Activated B cell treated with CpG ODN at 0.5 μM for 24 hours (primary cell): ENCODE data around the gene UBE2E1. TPM values are rescaled to one million over a fixed set of nuclear protein-coding genes. Genes with fewer than 3 reads are reported as not detected.
"Not testable (repeated sequence)": the region's sequence is repeated elsewhere in the genome, so short reads cannot be mapped to it uniquely, and the experiment has no call there.

Source experiments
- ATAC-seq: fragments of 200-7000 bp; cut with Tn5 transposase; one replicate; pipeline ENCODE4 v1.10.0; 2021; ENCODE audit warnings: low read depth, mild to moderate bottlenecking, moderate library complexity
- CTCF ChIA-PET: fragments of 350-600 bp; sonication (Branson Sonifier 250); formaldehyde crosslinking; loops from one replicate; lab custom pipeline; 2021; ENCODE audit warnings: antibody characterized with exemption; lab: Charles Lee
- POLR2A ChIA-PET: fragments of 350-600 bp; sonication (Branson Sonifier 250); formaldehyde crosslinking; loops from one replicate; lab custom pipeline; 2021; ENCODE audit warnings: antibody characterized with exemption; lab: Charles Lee
- DNase-seq: peaks from one replicate; pipeline ENCODE4 v3.0.0; 2022
- H3K27ac Mint-ChIP-seq: one replicate; pipeline ENCODE4 v1.8.0; 2020; ENCODE audit warnings: mixed read lengths
- H3K27me3 Mint-ChIP-seq: one replicate; pipeline ENCODE4 v1.8.0; 2021; ENCODE audit warnings: mixed read lengths
- H3K36me3 Mint-ChIP-seq: one replicate; pipeline ENCODE4 v1.8.0; 2021; ENCODE audit warnings: low read depth, mixed read lengths
- H3K4me1 Mint-ChIP-seq: one replicate; pipeline ENCODE4 v1.8.0; 2021; ENCODE audit warnings: mixed read lengths
- H3K4me3 Mint-ChIP-seq: one replicate; pipeline ENCODE4 v1.8.0; 2020; ENCODE audit warnings: mild to moderate bottlenecking, mixed read lengths
- H3K9me3 Mint-ChIP-seq: one replicate; pipeline ENCODE4 v1.8.0; 2020; ENCODE audit warnings: mixed read lengths
- intact Hi-C: fragments of 100-400 bp; cut with micrococcal nuclease; formaldehyde crosslinking; loops from one replicate; pipeline ENCODE4 v1.15.1; 2024
- total RNA-seq: library from RNA; stranded (reverse); gene quantifications from 2 replicates; pipeline ENCODE4 v1.2.3, GENCODE V29; 2022
- TF ChIP-seq, protein P1 (sequence below): fragments of 200-600 bp; IDR thresholded peaks from one replicate; pipeline ENCODE4 v1.8.0; 2022; ENCODE audit warnings: antibody characterized with exemption, mild to moderate bottlenecking

Gene UBE2E1
- total RNA-seq, 1 donor from 2014 or later, result 85.2 TPM

DNA sequence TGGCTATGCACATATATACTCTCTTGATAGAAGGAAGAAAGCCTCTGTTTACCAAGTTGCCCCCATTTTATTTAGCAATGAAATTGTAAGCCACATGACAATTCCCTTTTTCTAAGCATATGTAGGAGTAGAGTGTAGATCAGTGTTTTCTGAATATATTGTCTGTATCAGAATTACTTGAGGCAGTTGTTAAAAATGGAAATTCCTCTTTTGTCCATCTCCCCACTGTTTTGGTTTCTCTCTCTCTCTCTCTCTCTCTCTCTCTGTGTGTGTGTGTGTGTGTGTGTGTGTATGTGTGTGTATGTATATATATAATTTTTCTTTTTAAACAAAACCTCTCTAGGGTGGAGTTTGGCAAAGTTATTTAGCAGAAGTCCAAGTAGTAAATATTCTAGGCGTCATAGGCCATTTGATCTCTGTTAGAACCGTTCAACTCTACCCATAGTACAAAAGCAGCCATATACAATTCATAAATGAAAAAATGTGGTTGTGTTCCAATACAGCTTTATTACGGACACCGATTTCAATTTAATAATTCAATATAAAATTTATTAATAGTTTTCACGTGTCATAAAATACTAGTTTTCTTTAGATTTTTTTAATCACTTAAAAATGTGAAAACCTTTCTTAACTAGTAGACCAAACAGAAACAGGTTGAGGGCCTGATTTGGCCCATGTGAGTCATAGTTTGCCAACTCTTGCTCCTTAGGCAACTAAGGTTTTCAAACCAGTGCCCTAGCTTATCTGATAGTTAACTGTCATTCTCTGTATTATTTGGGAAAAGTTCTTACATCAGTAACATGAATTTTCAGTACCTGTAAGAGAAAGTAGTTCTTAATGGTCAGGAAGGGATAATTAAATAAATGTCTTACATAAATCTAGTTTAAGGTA lies 39.8 kb downstream of the UBE2E1 start:
- Mint-ChIP-seq H3K4me1 (peaks cover 29% of the 10 kb centered on the region), H3K36me3 (peaks cover 5% of the 10 kb centered on the region), H3K9me3 (no peaks in the 10 kb centered on the region), H3K27me3 (no peaks in the 10 kb centered on the region), H3K4me3 (no peak overlapping the region), H3K27ac (no peak overlapping the region)
- DNase-seq (no peak), ATAC-seq (no peak)
- intact Hi-C loops, result no loop called here
- TF ChIP-seq, protein P1, sequence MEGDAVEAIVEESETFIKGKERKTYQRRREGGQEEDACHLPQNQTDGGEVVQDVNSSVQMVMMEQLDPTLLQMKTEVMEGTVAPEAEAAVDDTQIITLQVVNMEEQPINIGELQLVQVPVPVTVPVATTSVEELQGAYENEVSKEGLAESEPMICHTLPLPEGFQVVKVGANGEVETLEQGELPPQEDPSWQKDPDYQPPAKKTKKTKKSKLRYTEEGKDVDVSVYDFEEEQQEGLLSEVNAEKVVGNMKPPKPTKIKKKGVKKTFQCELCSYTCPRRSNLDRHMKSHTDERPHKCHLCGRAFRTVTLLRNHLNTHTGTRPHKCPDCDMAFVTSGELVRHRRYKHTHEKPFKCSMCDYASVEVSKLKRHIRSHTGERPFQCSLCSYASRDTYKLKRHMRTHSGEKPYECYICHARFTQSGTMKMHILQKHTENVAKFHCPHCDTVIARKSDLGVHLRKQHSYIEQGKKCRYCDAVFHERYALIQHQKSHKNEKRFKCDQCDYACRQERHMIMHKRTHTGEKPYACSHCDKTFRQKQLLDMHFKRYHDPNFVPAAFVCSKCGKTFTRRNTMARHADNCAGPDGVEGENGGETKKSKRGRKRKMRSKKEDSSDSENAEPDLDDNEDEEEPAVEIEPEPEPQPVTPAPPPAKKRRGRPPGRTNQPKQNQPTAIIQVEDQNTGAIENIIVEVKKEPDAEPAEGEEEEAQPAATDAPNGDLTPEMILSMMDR, result no peak
- ChIA-PET POLR2A (interaction anchor here (0.6 to 1.0 kb wide), 2 partner anchors 16 to 191 kb away, joined by 5 to 11 read pairs; no protein-coding TSS in a partner anchor), CTCF (interaction anchor here (1.5 kb wide), 1 partner anchor 12 kb away, joined by 8 read pairs; no protein-coding TSS in a partner anchor)

DNA sequence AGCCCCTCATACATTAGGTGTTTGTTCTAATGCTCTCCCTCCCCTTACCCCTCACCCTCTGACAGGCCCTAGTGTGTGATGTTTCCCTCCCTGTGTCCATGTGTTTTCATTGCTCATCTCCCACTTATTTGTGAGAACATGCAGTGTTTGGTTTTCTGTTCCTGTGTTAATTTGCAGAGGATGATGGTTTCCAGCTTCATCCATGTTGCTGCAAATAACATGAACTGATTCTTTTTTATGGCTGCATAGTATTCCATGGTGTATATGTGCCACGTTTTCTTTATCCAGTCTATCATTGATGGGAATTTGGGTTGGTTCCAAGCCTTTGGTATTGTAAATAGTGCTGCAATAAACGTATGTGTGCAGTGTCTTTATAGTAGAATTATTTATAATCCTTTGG lies 43.7 kb downstream of the UBE2E1 start:
- ATAC-seq, POLR2A ChIA-PET, intact Hi-C loops, H3K27ac Mint-ChIP-seq, H3K4me3 Mint-ChIP-seq, H3K36me3 Mint-ChIP-seq, H3K9me3 Mint-ChIP-seq, DNase-seq, H3K27me3 Mint-ChIP-seq, CTCF ChIA-PET: not testable (repeated sequence)
- H3K4me1 Mint-ChIP-seq, result peaks cover 14% of the 10 kb centered on the region

DNA sequence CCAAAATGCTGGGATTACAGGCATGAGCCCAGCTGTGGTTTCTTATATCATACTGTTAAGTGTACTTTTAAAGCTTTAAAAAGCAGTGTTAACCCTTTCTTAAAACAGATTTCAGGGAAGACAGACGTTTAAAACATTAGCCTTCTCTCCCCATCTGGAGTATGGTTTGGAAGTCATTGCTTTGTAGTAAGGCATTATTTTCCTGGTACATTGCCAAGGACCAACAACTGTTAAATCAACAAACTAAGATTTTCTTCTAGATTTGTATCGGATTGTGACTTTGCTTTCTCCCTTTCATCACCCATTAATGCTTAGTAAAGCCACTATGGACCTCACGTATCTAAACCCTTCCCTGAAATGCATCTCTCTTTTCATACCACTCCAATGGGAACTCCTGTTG lies 50.5 kb downstream of the UBE2E1 start:
- H3K36me3 Mint-ChIP-seq, result peaks cover 5% of the 10 kb centered on the region
- TF ChIP-seq, protein P1, result no peak
- intact Hi-C loops, result loop anchor here (5.0 kb wide), 3 partner anchors 94 to 784 kb away; partner anchors contain the start of gene UBE2E2

DNA sequence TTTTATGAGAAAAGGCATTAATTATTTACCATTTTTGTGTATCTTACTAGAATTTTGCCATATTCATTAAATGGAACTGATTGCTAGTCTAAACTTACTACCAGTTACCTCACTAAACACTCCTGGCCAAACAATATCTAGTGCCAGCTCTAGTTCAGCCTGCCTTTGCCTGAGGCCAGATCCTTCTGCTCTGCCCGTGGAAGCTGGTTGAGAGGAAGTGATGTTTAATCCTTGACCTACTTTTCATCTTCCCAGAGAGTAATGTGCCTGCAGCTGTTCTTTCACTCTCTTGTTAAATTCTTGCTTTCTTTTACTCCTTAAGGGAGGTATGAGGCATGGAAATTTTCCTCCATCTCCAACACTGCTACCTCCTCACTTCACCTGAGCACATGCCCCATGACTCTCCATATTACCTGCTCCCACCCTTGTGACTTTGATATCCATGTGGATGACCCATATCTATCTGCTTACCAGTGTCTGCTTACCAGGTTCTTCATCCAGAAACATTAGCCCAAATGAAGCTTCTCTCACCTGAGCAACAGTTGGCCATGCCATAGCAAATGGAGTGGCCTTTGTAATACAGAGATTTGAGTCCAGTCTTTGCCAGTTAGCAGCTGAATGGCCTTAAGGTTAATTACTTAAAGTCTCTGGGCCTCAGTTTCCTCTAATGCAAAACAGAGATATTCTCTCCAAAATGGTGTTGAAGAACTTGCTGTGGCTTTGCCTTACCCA lies 53.4 kb downstream of the UBE2E1 start:
- Mint-ChIP-seq H3K27ac (no peak overlapping the region), H3K4me1 (peaks cover 54% of the 10 kb centered on the region), H3K36me3 (peaks cover 14% of the 10 kb centered on the region), H3K4me3 (no peak overlapping the region), H3K9me3 (no peaks in the 10 kb centered on the region), H3K27me3 (no peaks in the 10 kb centered on the region)
- CTCF ChIA-PET, result interaction anchor here (1.4 to 1.6 kb wide), 2 partner anchors 25 to 29 kb away, joined by 4 to 5 read pairs; no protein-coding TSS in a partner anchor
- DNase-seq (no peak), ATAC-seq (no peak)
- TF ChIP-seq, protein P1, result no peak
- POLR2A ChIA-PET, result interaction anchor here (1.0 to 2.4 kb wide), 2 partner anchors 58 to 87 kb away, joined by 3 to 12 read pairs; partner anchors contain the start of genes NKIRAS1 and RPL15
- intact Hi-C loops, result loop anchor here (5.0 kb wide), 3 partner anchors 97 to 787 kb away; partner anchors contain the start of gene UBE2E2

More for the DNA sequence above, 50.5 kb downstream of the UBE2E1 start:
- CTCF ChIA-PET, result no interaction called here
- H3K9me3 Mint-ChIP-seq, result no peaks in the 10 kb centered on the region
- POLR2A ChIA-PET, result no interaction called here
- ATAC-seq, result no peak
- H3K27ac Mint-ChIP-seq, result no peak overlapping the region
- H3K4me3 Mint-ChIP-seq, result no peak overlapping the region
- H3K27me3 Mint-ChIP-seq, result no peaks in the 10 kb centered on the region
- DNase-seq, result no peak
- H3K4me1 Mint-ChIP-seq, result peaks cover 44% of the 10 kb centered on the region

DNA sequence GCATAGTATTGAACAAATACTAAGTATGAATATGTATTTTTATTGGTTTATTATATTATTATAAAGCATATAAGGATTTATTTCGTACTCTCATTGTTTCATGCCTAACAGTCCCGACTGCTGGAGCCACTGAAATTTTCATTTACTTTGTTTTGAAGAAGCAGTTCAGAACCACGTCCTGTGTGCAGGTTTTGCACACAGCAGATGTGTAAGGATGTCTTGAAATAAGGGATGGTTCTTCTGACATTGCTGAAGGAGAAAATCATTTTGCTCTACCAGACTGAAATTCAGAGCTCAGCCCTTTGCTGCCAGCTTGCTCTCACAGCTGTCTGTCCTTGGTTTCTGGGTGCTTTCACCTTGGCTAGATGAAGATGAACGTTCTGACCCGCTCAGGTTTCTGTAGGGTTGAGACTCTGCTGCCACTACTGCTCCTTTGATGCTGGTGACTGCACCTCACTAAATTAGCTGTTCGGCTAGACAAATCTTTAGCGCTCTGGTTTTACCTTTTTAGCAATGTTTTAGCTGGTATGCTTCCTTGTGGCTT lies 54.2 kb downstream of the UBE2E1 start:
- intact Hi-C loops, result loop anchor here (5.0 kb wide), 3 partner anchors 98 to 788 kb away; partner anchors contain the start of gene UBE2E2
- ChIA-PET POLR2A (interaction anchor here (1.0 kb wide), 1 partner anchor 86 kb away, joined by 3 read pairs; no protein-coding TSS in a partner anchor), CTCF (interaction anchor here (1.4 kb wide), 1 partner anchor 26 kb away, joined by 5 read pairs; no protein-coding TSS in a partner anchor)
- no peak overlapping the region for H3K4me3 Mint-ChIP-seq
- H3K27ac Mint-ChIP-seq, result no peak overlapping the region
- no peak for DNase-seq
- no peak for ATAC-seq
- H3K27me3 Mint-ChIP-seq, result no peaks in the 10 kb centered on the region
- peaks cover 19% of the 10 kb centered on the region for H3K36me3 Mint-ChIP-seq
- H3K4me1 Mint-ChIP-seq, result peaks cover 57% of the 10 kb centered on the region
- TF ChIP-seq, protein P1, result no peak
- no peaks in the 10 kb centered on the region for H3K9me3 Mint-ChIP-seq
